Activated naive CD4-positive, alpha-beta T cell treated with anti-CD3 and anti-CD28 coated beads for 36 hours (primary cell): ENCODE data around the gene CD300LD. TPM values are rescaled to one million over a fixed set of nuclear protein-coding genes. Genes with fewer than 3 reads are reported as not detected.
A peak's percentile ranks its signal among the peaks of the same experiment; 100 is the strongest.
"Not testable (repeated sequence)": the region's sequence is repeated elsewhere in the genome, so short reads cannot be mapped to it uniquely, and the experiment has no call there.

Experiments used
- CTCF ChIA-PET: fragments of 350-600 bp; sonication (Branson Sonifier 250); formaldehyde crosslinking; loops from one replicate; lab custom pipeline; 2021; ENCODE audit warnings: antibody characterized with exemption; lab: Charles Lee
- DNase-seq: peaks from one replicate; pipeline ENCODE4 v3.0.0-alpha.2; 2020
- H3K27ac Mint-ChIP-seq: one replicate; pipeline ENCODE4 v1.8.0; 2021; ENCODE audit warnings: mild to moderate bottlenecking, mixed read lengths
- H3K27me3 Mint-ChIP-seq: one replicate; pipeline ENCODE4 v1.8.0; 2021; ENCODE audit warnings: low read depth, mixed read lengths
- H3K36me3 Mint-ChIP-seq: one replicate; pipeline ENCODE4 v1.8.0; 2021; ENCODE audit warnings: low read depth, mixed read lengths
- H3K4me1 Mint-ChIP-seq: one replicate; pipeline ENCODE4 v1.8.0; 2021; ENCODE audit warnings: low read depth, mixed read lengths
- H3K4me3 Mint-ChIP-seq: one replicate; pipeline ENCODE4 v1.8.0; 2021; ENCODE audit warnings: mild to moderate bottlenecking, moderate library complexity, mixed read lengths
- H3K9me3 Mint-ChIP-seq: one replicate; pipeline ENCODE4 v1.8.0; 2021; ENCODE audit warnings: mixed read lengths
- intact Hi-C: fragments of 100-400 bp; cut with micrococcal nuclease; formaldehyde crosslinking; loops from one replicate; pipeline ENCODE4 v1.15.1; 2023
- total RNA-seq, 2 experiments: library from RNA; stranded (reverse); gene quantifications; one replicate each; pipeline ENCODE4 v1.2.3, GENCODE V29; 2021

The CD300LD gene
- total RNA-seq, 2 experiments from 2014 or later = not detected

- H3K27ac Mint-ChIP-seq = no peak overlapping the region
- H3K27me3 Mint-ChIP-seq = no peaks in the 10 kb centered on the region
- H3K4me1 Mint-ChIP-seq = peaks cover 8% of the 10 kb centered on the region
- H3K36me3 Mint-ChIP-seq = no peaks in the 10 kb centered on the region
- no peak overlapping the region for H3K4me3 Mint-ChIP-seq
- CTCF ChIA-PET = interaction anchor here (0.6 kb wide), 1 partner anchor 1932 kb away, joined by 5 read pairs; no protein-coding TSS in a partner anchor
- intact Hi-C loops = no loop called here
- H3K9me3 Mint-ChIP-seq = no peaks in the 10 kb centered on the region
- DNase-seq = no peak
Observed at GRCh38 chr17:74584292-74585060, 7.6 kb downstream of the CD300LD start.

DNA sequence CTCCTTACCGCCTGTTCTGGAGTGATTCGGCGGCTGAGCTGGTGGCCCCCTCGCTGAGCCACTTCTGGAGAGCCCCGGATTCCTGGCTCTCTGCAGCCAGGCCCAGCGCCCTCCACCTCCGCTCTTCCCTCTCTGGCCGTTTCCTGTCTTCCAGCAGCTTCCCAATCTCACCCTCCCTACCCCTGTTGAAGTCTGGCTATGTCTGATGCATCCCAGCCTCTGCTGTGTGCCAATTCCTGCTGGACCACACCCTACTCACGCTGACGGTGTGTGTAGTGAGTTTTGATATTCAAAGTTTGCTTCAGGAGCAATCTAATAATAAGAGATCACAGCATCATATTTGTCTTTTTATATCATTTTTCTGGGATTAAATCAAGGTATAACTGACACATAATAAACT, 9.4 kb downstream of the CD300LD start:
- intact Hi-C loops = no loop called here
- Mint-ChIP-seq H3K9me3 (no peaks in the 10 kb centered on the region), H3K4me1 (peaks cover 8% of the 10 kb centered on the region), H3K27ac (no peak overlapping the region), H3K27me3 (no peaks in the 10 kb centered on the region), H3K36me3 (no peaks in the 10 kb centered on the region), H3K4me3 (no peak overlapping the region)
- no peak for DNase-seq
- CTCF ChIA-PET = no interaction called here

- intact Hi-C loops = no loop called here
- CTCF ChIA-PET = interaction anchor here (0.6 to 0.8 kb wide), 2 partner anchors 24 to 284 kb away, joined by 3 to 5 read pairs; no protein-coding TSS in a partner anchor
Observed at GRCh38 chr17:74579900-74580299, 12.2 kb downstream of the CD300LD start.

DNA sequence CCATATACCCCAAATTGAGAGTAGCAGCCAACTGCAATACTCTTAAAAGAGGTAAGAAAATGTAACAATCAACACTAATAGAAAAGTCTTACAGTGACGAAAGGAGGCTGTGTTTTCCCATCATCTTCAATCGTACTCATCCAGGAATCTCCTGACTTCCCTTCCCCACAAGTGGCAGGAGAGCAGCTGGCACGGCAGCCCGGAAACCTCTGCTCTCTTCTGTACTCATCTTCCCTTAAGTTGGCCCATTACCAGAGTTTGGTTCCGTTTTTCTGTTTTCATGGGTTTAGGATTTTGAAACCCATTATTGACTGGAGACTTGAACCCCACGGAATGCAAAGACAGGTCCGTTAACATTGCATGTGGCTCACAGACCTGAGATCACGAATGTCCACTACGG, 13.1 kb downstream of the CD300LD start:
- CTCF ChIA-PET = no interaction called here
- Mint-ChIP-seq H3K36me3 (no peaks in the 10 kb centered on the region), H3K4me1 (peaks cover 8% of the 10 kb centered on the region), H3K27me3 (peaks cover 2% of the 10 kb centered on the region), H3K4me3 (no peak overlapping the region), H3K27ac (no peak overlapping the region), H3K9me3 (no peaks in the 10 kb centered on the region)
- intact Hi-C loops = no loop called here
- DNase-seq = no peak

More at GRCh38 chr17:74579900-74580299, 12.2 kb downstream of the CD300LD start:
- DNase-seq = peak; percentile 18
- no peak overlapping the region for H3K4me3 Mint-ChIP-seq
- H3K9me3 Mint-ChIP-seq = no peaks in the 10 kb centered on the region
- peaks cover 8% of the 10 kb centered on the region for H3K4me1 Mint-ChIP-seq
- H3K27ac Mint-ChIP-seq = no peak overlapping the region
- H3K36me3 Mint-ChIP-seq = no peaks in the 10 kb centered on the region
- H3K27me3 Mint-ChIP-seq = peaks cover 2% of the 10 kb centered on the region

DNA sequence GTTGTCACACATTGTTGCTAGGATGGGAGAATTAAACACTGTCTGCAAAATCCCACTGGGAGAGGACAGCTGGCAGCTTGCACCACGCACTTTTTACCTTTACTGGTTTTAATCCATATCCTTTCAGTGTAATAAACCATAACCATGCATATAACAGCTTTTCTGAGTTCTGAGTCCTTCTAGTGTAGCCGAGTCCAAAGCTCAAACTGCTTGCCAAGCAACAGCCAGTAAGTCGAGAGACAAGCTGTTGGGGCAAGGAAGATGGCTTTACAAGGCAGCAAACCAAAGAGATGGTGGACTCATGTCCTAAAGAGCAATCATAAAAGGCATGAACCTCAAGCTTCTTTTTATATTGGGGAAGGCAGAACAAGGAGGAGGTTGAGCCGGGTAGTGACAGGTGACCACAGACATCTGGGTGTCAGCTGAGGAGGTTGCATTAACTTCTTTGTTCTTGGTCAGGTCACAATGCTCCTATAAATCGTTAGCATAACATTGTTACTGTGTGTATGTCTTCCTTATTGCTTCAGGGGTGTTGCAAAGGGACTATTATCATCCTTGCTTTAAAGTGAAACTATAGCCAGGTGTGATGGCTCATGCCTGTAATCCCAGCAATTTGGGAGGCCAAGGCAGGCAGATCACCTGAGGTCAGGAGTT, 17.5 kb downstream of the CD300LD start:
- intact Hi-C loops = no loop called here
- no peak for DNase-seq
- CTCF ChIA-PET = no interaction called here
- no peaks in the 10 kb centered on the region for H3K36me3 Mint-ChIP-seq
- peaks cover 4% of the 10 kb centered on the region for H3K4me1 Mint-ChIP-seq
- no peak overlapping the region for H3K27ac Mint-ChIP-seq
- H3K27me3 Mint-ChIP-seq = peaks cover 8% of the 10 kb centered on the region
- no peaks in the 10 kb centered on the region for H3K9me3 Mint-ChIP-seq
- H3K4me3 Mint-ChIP-seq = no peak overlapping the region

DNA sequence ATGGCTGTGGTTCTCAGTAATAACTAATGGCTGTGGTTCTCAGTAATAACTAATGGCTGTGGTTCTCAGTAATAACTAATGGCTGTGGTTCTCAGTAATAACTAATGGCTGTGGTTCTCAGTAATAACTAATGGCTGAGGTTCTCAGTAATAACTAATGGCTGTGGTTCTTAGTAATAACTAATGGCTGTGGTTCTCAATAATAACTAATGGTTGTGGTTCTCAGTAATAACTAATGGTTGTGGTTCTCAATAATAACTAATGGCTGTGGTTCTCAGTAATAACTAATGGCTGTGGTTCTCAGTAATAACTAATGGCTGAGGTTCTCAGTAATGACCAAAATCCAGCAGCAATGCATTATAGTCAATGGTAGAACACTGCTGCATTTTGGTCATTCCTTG, 18.4 kb downstream of the CD300LD start:
- H3K36me3 Mint-ChIP-seq, H3K4me3 Mint-ChIP-seq, DNase-seq, H3K27ac Mint-ChIP-seq, H3K9me3 Mint-ChIP-seq, CTCF ChIA-PET, intact Hi-C loops: not testable (repeated sequence)
- Mint-ChIP-seq H3K27me3 (peaks cover 15% of the 10 kb centered on the region), H3K4me1 (peaks cover 13% of the 10 kb centered on the region)

GRCh38 chr17:74573169-74573568, 18.9 kb downstream of the CD300LD start:
- Mint-ChIP-seq H3K36me3 (no peaks in the 10 kb centered on the region), H3K4me1 (peaks cover 16% of the 10 kb centered on the region), H3K27ac (no peak overlapping the region), H3K27me3 (peaks cover 19% of the 10 kb centered on the region), H3K4me3 (no peak overlapping the region), H3K9me3 (no peaks in the 10 kb centered on the region)
- intact Hi-C loops = no loop called here
- CTCF ChIA-PET = no interaction called here
- DNase-seq = no peak

GRCh38 chr17:74571621-74572270, 20.3 kb downstream of the CD300LD start:
- peaks cover 20% of the 10 kb centered on the region for H3K27me3 Mint-ChIP-seq
- H3K27ac Mint-ChIP-seq = no peak overlapping the region
- H3K36me3 Mint-ChIP-seq = no peaks in the 10 kb centered on the region
- CTCF ChIA-PET = interaction anchor here (0.7 kb wide), 1 partner anchor 26 kb away, joined by 5 read pairs; no protein-coding TSS in a partner anchor
- intact Hi-C loops = no loop called here
- H3K4me1 Mint-ChIP-seq = peaks cover 16% of the 10 kb centered on the region
- H3K9me3 Mint-ChIP-seq = no peaks in the 10 kb centered on the region
- no peak overlapping the region for H3K4me3 Mint-ChIP-seq
- peak; percentile 14 for DNase-seq

DNA sequence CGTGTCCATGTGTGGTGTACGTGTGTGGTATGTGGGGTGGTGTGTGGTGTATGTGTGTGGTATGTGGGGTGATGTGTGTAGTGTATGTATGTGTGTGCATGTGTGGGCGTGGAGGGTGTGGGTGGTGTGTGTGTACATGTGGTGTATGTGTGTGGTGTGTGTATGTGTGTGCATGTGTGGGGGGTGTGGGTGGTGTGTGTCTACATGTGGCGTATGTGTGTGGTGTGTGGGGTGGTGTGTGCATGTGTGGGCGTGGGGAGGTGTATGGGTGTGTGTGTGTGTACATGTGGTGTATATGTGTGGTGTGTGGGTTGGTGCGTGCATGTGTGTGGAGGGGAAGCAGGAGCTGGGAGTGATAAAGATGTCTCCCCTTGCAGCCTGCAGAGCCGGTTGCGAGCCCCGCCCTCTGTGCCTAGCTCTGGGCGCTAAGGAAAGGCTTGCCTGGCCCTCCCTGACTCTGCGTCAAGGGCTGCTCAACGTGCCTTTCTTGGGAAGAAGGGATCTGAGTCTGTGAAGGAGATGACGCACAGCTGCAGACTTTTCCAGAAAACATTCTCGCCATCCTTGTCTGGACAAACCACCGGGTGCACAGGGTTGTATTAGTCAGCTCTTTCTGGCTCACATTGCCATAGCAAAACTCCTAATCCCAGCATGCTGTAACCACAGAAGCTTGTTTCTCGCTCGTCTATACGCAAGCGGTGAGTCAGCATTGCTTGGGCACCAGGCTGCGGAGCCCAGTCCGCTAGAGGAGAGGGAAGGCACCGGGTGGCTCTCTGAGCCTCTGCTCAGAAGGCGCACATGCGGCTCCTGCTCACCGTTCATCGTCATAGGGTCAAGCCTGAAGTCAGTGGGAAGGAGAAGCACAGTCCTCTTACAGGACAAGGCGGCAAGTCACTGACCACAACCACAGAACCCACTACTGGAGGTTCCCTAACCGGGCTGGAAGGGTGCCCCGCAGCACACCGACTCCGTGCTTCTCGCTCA, 22.8 kb downstream of the CD300LD start:
- no peak overlapping the region for H3K27ac Mint-ChIP-seq
- peaks cover 22% of the 10 kb centered on the region for H3K27me3 Mint-ChIP-seq
- peaks cover 16% of the 10 kb centered on the region for H3K4me1 Mint-ChIP-seq
- intact Hi-C loops = loop anchor here (5.0 kb wide), 2 partner anchors 73 to 168 kb away; partner anchors contain the start of gene RAB37
- H3K9me3 Mint-ChIP-seq = no peaks in the 10 kb centered on the region
- peak; percentile 80 for DNase-seq
- CTCF ChIA-PET = no interaction called here
- no peaks in the 10 kb centered on the region for H3K36me3 Mint-ChIP-seq
- no peak overlapping the region for H3K4me3 Mint-ChIP-seq

GRCh38 chr17:74568106-74568873, 23.8 kb downstream of the CD300LD start:
- no peaks in the 10 kb centered on the region for H3K36me3 Mint-ChIP-seq
- intact Hi-C loops = loop anchor here (5.0 kb wide), 2 partner anchors 74 to 169 kb away; partner anchors contain the start of gene RAB37
- DNase-seq = no peak
- H3K4me1 Mint-ChIP-seq = peaks cover 16% of the 10 kb centered on the region
- CTCF ChIA-PET = no interaction called here
- no peak overlapping the region for H3K27ac Mint-ChIP-seq
- H3K4me3 Mint-ChIP-seq = no peak overlapping the region
- H3K27me3 Mint-ChIP-seq = peaks cover 24% of the 10 kb centered on the region
- H3K9me3 Mint-ChIP-seq = no peaks in the 10 kb centered on the region

DNA sequence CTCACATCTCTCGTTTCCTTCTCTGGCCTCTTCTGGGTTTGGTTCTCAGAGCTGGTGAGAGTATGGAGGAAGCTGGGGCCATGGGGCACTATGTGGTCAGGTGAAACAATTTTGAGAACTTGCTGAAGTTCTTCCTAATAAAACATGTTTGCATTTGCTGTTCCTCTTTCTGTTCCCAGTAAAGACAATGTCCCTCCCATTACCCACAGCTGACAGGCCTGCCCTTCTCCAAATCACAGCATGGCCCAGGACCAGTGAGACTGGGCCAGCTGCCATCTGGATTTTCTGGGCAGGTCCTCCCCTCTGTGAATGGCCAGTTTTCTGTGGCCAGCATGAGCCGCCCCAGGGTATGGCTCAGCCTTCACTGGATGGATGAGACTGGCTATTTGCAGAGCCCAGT, 24.7 kb downstream of the CD300LD start, which contains the start of gene CD300H:
Gene CD300H, minus strand, starts transcription at position 113 of the 400 bp plus-strand sequence.
- Mint-ChIP-seq H3K27ac (no peak within 1 kb of the TSS), H3K27me3 (peaks cover 24% of the 10 kb centered on the region), H3K36me3 (no peaks in the 10 kb centered on the region), H3K9me3 (no peaks in the 10 kb centered on the region), H3K4me1 (peaks cover 16% of the 10 kb centered on the region), H3K4me3 (no peak within 1 kb of the TSS)
- CTCF ChIA-PET = interaction anchor here (1.8 kb wide), 1 partner anchor 110 kb away, joined by 5 read pairs; no protein-coding TSS in a partner anchor
- intact Hi-C loops = loop anchor here (2.0 to 5.0 kb wide), 3 partner anchors 35 to 170 kb away; partner anchors contain the start of gene RAB37
- no peak for DNase-seq
